ENCODE measurements around the gene MAJIN.

Gene MAJIN

GRCh38 chr11:64947208-64947814, 24.6 kb downstream of the MAJIN start:
- DNase-seq (ENCODE audit: insufficient read length) (no peak), FAIRE-seq (no peak)
- TF ChIP-seq POLR2A (IDR thresholded peaks at IDR 0.05; ENCODE audit: low read depth, low read length): no peak
- TF ChIP-seq POLR2AphosphoS5 (IDR thresholded peaks at IDR 0.05; ENCODE audit: low read depth, low read length): no peak
- no peak for TF ChIP-seq TAF1 (IDR thresholded peaks at IDR 0.05; ENCODE audit: borderline replicate concordance, low read depth, low read length)

- DNase-seq (ENCODE audit: insufficient read length) (no peak), FAIRE-seq (no peak)
Measured at GRCh38 chr11:64936539-64936938, 35.4 kb downstream of the MAJIN start.

GRCh38 chr11:64935359-64936081, 36.4 kb downstream of the MAJIN start, which contains the start of gene GPHA2:
Gene GPHA2 (minus strand): TSS chr11:64935893. CDS start chr11:64935460, 433 bp downstream.
- no peak for FAIRE-seq
- no peak for TF ChIP-seq POLR2AphosphoS5 (IDR thresholded peaks at IDR 0.05; ENCODE audit: low read depth, low read length)
- TF ChIP-seq POLR2A (IDR thresholded peaks at IDR 0.05; ENCODE audit: low read depth, low read length): no peak
- no peak for TF ChIP-seq TAF1 (IDR thresholded peaks at IDR 0.05; ENCODE audit: borderline replicate concordance, low read depth, low read length)

More at GRCh38 chr11:64936539-64936938, 35.4 kb downstream of the MAJIN start:
- TF ChIP-seq POLR2AphosphoS5 (IDR thresholded peaks at IDR 0.05; ENCODE audit: low read depth, low read length) (no peak), TAF1 (IDR thresholded peaks at IDR 0.05; ENCODE audit: borderline replicate concordance, low read depth, low read length) (no peak), POLR2A (IDR thresholded peaks at IDR 0.05; ENCODE audit: low read depth, low read length) (no peak)

GRCh38 chr11:64934682-64935358, 37.1 kb downstream of the MAJIN start:
- no peak for FAIRE-seq
- no peak for DNase-seq (ENCODE audit: insufficient read length)
- no peak for TF ChIP-seq POLR2A (IDR thresholded peaks at IDR 0.05; ENCODE audit: low read depth, low read length)
- no peak for TF ChIP-seq POLR2AphosphoS5 (IDR thresholded peaks at IDR 0.05; ENCODE audit: low read depth, low read length)
- TF ChIP-seq TAF1 (IDR thresholded peaks at IDR 0.05; ENCODE audit: borderline replicate concordance, low read depth, low read length): no peak

More at GRCh38 chr11:64935359-64936081, 36.4 kb downstream of the MAJIN start, which contains the start of gene GPHA2:
- no peak for DNase-seq (ENCODE audit: insufficient read length)

GRCh38 chr11:64933935-64934681, 37.8 kb downstream of the MAJIN start:
- TF ChIP-seq POLR2A (IDR thresholded peaks at IDR 0.05; ENCODE audit: low read depth, low read length): no peak
- TF ChIP-seq POLR2AphosphoS5 (IDR thresholded peaks at IDR 0.05; ENCODE audit: low read depth, low read length): no peak
- no peak for TF ChIP-seq TAF1 (IDR thresholded peaks at IDR 0.05; ENCODE audit: borderline replicate concordance, low read depth, low read length)
- FAIRE-seq (no peak), DNase-seq (ENCODE audit: insufficient read length) (no peak)

DNA sequence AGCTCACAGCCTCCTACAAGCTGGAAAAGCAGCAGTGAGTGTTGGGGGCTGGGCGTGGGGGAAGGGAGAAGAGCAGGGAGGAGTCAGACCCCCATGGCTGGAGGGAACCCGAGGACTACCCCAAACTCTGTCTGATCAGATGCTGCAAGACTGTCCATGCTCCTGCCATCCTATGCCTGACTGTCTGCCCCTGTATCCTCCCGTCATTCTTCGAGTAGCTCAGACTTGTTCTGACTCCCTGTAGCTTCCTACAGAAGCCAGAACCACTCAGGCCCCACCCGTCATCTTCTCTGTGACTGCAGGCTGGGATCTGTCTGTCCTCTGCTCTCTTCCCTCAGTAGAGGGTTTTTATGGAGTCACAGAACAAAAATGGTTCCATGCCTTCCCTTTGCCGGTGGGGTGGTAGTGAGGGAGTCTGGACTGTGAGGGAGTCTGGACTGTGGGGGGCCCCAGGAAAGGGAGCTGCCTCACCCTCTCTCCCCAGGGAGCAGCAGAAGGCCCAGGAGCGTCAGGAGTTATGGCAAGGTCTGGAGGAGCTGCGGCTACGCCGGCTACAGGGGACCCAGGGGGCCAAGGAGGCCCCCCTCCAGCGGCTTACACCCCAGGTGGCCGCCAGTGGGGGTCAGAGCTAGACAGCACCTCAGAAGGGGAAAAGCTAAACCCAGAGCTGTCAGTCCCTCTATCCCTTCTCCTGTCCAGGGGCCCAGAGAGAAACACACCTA, 38.5 kb downstream of the MAJIN start:
- TF ChIP-seq POLR2AphosphoS5 (IDR thresholded peaks at IDR 0.05; ENCODE audit: low read depth, low read length) (no peak), POLR2A (IDR thresholded peaks at IDR 0.05; ENCODE audit: low read depth, low read length) (no peak), TAF1 (IDR thresholded peaks at IDR 0.05; ENCODE audit: borderline replicate concordance, low read depth, low read length) (no peak)
- DNase-seq (ENCODE audit: insufficient read length): no peak
- no peak for FAIRE-seq

GRCh38 chr11:64932324-64932723, 39.6 kb downstream of the MAJIN start:
- no peak for DNase-seq (ENCODE audit: insufficient read length)
- TF ChIP-seq TAF1 (IDR thresholded peaks at IDR 0.05; ENCODE audit: borderline replicate concordance, low read depth, low read length) (no peak), POLR2AphosphoS5 (IDR thresholded peaks at IDR 0.05; ENCODE audit: low read depth, low read length) (no peak), POLR2A (IDR thresholded peaks at IDR 0.05; ENCODE audit: low read depth, low read length) (no peak)
- no peak for FAIRE-seq

DNA sequence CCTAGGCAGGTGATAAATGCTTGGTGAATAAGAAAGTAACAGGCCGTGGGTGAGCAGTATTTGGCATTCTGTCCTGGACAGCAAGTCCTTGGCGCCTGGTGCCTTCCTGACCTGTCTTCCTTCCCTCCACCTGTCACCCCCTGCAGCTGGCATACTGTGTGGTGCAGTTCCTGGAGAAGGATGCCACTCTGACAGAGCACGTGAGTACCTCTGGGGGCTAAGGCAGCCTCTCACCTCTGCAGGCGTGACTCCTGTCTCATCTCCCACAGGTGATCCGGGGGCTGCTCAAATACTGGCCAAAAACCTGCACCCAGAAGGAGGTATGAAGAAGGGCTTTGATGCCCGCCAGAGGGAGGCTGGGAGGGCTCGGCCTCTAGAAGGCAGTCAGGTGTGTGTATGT, 40.6 kb downstream of the MAJIN start:
- DNase-seq (ENCODE audit: insufficient read length) (no peak), FAIRE-seq (no peak)
- no peak for TF ChIP-seq POLR2A (IDR thresholded peaks at IDR 0.05; ENCODE audit: low read depth, low read length)
- no peak for TF ChIP-seq TAF1 (IDR thresholded peaks at IDR 0.05; ENCODE audit: borderline replicate concordance, low read depth, low read length)
- no peak for TF ChIP-seq POLR2AphosphoS5 (IDR thresholded peaks at IDR 0.05; ENCODE audit: low read depth, low read length)

- no peak for FAIRE-seq
- TF ChIP-seq TAF1 (IDR thresholded peaks at IDR 0.05; ENCODE audit: borderline replicate concordance, low read depth, low read length): no peak
- no peak for TF ChIP-seq POLR2A (IDR thresholded peaks at IDR 0.05; ENCODE audit: low read depth, low read length)
- no peak for TF ChIP-seq POLR2AphosphoS5 (IDR thresholded peaks at IDR 0.05; ENCODE audit: low read depth, low read length)
- DNase-seq (ENCODE audit: insufficient read length): no peak
Measured at GRCh38 chr11:64930340-64930739, 41.6 kb downstream of the MAJIN start.

DNA sequence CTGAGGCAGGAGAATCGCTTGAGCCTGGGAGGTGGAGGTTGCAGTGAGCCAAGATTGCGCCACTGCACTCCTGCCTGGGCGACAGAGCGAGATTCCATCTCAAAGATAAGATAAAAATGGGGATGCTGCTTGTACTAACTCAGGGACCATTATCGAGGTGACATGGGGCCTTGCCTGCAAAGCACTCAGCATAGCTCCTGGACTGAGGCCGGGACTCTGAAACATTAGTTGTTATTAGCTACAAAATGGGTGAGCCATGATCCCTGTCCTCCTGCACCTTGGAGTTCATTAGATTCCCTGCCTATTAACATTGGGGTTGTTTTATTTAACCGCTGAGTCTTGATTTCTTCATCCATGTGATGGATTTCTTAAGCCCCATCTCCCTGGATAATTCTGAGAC, 42.3 kb downstream of the MAJIN start:
- FAIRE-seq (no peak), DNase-seq (ENCODE audit: insufficient read length) (no peak)
- TF ChIP-seq POLR2A (IDR thresholded peaks at IDR 0.05; ENCODE audit: low read depth, low read length) (no peak), TAF1 (IDR thresholded peaks at IDR 0.05; ENCODE audit: borderline replicate concordance, low read depth, low read length) (no peak)
